ENCODE data around the gene IQCK.

DNA sequence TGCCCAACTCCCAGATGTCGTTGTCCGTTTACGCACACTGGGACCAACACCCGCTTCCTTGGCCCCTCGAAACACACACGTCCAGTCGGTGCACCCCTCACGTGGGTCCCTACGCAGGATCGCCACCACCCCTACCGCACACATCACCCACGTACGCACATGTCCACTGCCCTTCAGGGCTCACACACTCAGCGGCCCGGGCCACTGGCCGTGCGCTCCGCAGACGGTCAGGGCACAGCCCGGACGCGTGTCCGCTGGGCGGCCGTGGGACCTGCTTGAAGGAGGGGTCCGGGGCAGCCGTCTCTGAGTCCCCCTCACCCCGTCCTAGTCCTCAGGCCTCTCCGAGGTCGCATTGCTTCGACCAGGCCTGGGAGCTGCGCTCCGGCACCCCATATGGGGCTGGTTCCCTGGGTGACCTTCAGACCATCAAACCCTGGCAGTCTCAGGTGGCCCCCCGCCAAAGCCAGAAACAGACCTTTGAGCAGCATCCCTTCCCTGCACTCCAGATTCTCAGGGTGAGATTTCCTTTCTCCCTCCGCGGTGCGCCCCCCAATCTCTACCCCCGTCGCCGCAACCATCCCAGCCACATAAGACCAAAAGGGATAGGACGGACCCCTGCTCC is 167.5 kb downstream of the IQCK start:
- TF ChIP-seq, protein P1, sequence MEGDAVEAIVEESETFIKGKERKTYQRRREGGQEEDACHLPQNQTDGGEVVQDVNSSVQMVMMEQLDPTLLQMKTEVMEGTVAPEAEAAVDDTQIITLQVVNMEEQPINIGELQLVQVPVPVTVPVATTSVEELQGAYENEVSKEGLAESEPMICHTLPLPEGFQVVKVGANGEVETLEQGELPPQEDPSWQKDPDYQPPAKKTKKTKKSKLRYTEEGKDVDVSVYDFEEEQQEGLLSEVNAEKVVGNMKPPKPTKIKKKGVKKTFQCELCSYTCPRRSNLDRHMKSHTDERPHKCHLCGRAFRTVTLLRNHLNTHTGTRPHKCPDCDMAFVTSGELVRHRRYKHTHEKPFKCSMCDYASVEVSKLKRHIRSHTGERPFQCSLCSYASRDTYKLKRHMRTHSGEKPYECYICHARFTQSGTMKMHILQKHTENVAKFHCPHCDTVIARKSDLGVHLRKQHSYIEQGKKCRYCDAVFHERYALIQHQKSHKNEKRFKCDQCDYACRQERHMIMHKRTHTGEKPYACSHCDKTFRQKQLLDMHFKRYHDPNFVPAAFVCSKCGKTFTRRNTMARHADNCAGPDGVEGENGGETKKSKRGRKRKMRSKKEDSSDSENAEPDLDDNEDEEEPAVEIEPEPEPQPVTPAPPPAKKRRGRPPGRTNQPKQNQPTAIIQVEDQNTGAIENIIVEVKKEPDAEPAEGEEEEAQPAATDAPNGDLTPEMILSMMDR (IDR thresholded peaks at IDR 0.05): no peak
- TF ChIP-seq POLR2A (IDR thresholded peaks at IDR 0.05): no peak
